Type B pancreatic cell (in vitro differentiated cells): ENCODE data around the gene LSM2. TPM values are rescaled to one million over a fixed set of nuclear protein-coding genes. Genes with fewer than 3 reads are reported as not detected.

Experiments used
- DNase-seq: peaks from one replicate; pipeline ENCODE4 v3.0.0; 2021; ENCODE audit warnings: mixed read lengths; ENCODE audit not compliant: unreplicated experiment; ENCODE audit errors: extremely low spot score
- H3K27ac Mint-ChIP-seq: 2 replicates; pipeline ENCODE4 v1.8.0; 2021; ENCODE audit warnings: mild to moderate bottlenecking, mixed read lengths
- H3K27me3 Mint-ChIP-seq: 2 replicates; pipeline ENCODE4 v1.8.0; 2021; ENCODE audit warnings: mixed read lengths
- H3K36me3 Mint-ChIP-seq: 2 replicates; pipeline ENCODE4 v1.8.0; 2021; ENCODE audit warnings: mixed read lengths
- H3K4me1 Mint-ChIP-seq: one replicate; pipeline ENCODE4 v1.8.0; 2021; ENCODE audit warnings: mixed read lengths; ENCODE audit not compliant: unreplicated experiment
- H3K4me3 Mint-ChIP-seq: 2 replicates; pipeline ENCODE4 v1.8.0; 2021; ENCODE audit warnings: mild to moderate bottlenecking, mixed read lengths
- H3K9me3 Mint-ChIP-seq: 2 replicates; pipeline ENCODE4 v1.8.0; 2021; ENCODE audit warnings: mixed read lengths
- total RNA-seq: library from RNA; stranded (reverse); gene quantifications from 2 replicates; pipeline ENCODE4 v1.2.1, GENCODE V29; 2021; ENCODE audit warnings: low replicate concordance
- TF ChIP-seq, protein P1 (sequence below): fragments of 200-600 bp; sonication (generic); conservative IDR thresholded peaks from 2 replicates; pipeline ENCODE4 v1.5.0; 2021; ENCODE audit warnings: antibody characterized with exemption, mild to moderate bottlenecking

Gene LSM2
- total RNA-seq, 1 donor from 2014 or later = 74.5 TPM

DNA sequence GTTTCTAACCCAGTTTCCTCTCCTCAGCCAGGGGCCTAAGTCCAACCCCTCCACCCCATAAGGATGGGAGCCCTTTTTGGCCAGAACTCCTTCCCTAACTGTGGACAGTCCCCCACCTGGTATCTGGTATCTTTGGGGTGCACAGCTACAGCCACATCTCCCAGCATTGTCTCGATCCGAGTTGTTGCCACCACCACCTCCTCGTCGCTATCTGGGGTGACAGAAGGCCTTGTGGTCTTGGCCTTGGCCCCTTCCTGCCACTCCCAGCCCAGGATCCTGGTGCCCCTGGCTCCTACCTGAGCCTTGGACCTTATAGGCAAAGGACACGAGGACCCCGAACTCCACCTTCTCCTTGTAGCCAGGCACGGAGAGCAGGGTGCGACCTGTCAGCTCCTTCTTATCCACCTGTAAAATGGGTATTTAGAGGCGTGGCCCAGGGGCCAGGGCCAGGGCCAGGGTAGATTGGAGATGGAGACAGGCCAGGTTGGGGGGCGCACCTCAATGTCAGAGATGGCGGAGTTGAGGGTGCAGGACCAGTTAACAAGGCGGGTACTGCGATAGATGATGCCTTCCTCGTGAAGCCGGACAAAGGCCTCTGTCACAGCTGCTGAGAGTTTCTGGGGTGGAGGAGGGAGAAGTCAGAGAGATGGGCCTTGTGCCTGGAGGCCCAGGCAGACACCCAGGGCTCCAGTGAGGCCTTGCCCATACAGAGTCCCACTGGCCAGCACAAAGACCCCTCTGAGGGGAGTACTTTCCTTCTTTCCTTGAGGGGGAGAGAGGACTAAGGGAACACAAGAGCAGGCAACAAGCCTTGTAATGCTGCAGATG, 22.5 kb downstream of the LSM2 start:
- Mint-ChIP-seq H3K27me3 (no peaks in the 10 kb centered on the region), H3K4me1 (no peaks in the 10 kb centered on the region), H3K36me3 (peaks cover 4% of the 10 kb centered on the region), H3K4me3 (no peak overlapping the region), H3K27ac (peak overlapping the region; percentile 46), H3K9me3 (no peaks in the 10 kb centered on the region)
- TF ChIP-seq, protein P1, sequence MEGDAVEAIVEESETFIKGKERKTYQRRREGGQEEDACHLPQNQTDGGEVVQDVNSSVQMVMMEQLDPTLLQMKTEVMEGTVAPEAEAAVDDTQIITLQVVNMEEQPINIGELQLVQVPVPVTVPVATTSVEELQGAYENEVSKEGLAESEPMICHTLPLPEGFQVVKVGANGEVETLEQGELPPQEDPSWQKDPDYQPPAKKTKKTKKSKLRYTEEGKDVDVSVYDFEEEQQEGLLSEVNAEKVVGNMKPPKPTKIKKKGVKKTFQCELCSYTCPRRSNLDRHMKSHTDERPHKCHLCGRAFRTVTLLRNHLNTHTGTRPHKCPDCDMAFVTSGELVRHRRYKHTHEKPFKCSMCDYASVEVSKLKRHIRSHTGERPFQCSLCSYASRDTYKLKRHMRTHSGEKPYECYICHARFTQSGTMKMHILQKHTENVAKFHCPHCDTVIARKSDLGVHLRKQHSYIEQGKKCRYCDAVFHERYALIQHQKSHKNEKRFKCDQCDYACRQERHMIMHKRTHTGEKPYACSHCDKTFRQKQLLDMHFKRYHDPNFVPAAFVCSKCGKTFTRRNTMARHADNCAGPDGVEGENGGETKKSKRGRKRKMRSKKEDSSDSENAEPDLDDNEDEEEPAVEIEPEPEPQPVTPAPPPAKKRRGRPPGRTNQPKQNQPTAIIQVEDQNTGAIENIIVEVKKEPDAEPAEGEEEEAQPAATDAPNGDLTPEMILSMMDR = no peak
- DNase-seq = no peak

DNA sequence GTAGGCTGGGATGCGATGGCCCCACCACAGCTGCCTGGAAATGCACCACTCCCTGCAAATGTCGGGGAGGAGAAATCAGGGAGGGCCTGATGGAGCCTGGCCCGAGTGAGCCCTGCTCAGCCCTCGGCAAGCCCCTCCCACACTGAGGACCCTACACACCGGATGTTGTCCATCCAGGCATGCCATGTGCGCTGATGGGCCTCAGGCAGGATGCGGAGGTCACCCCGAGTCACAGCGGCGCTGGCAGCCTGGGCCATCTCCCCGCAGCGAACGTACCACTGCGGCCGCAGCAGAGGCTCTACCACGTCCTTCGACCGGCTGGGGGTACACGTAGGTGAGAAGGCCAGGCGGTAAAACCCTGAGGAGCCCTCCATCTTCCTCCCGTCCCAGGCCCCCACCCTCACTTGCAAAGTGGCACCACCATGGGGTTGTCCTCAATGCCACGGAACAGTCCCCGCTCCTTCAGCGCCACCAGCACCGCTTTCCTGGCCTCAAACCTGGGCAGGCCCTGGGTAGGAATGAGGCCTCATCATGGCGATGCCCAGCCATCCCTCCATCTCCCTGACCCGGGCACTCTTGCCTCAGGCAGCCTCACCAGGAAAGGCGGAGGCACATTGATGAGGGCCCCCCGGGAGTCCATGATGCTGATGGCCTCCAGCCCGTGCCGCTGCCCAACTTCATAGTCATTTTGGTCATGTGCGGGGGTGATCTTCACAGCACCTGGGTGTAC, 24.5 kb downstream of the LSM2 start:
- Mint-ChIP-seq H3K27me3 (no peaks in the 10 kb centered on the region), H3K4me3 (no peak overlapping the region), H3K4me1 (no peaks in the 10 kb centered on the region), H3K27ac (no peak overlapping the region), H3K9me3 (no peaks in the 10 kb centered on the region), H3K36me3 (peaks cover 4% of the 10 kb centered on the region)
- TF ChIP-seq, protein P1 = no peak
- DNase-seq = no peak

DNA sequence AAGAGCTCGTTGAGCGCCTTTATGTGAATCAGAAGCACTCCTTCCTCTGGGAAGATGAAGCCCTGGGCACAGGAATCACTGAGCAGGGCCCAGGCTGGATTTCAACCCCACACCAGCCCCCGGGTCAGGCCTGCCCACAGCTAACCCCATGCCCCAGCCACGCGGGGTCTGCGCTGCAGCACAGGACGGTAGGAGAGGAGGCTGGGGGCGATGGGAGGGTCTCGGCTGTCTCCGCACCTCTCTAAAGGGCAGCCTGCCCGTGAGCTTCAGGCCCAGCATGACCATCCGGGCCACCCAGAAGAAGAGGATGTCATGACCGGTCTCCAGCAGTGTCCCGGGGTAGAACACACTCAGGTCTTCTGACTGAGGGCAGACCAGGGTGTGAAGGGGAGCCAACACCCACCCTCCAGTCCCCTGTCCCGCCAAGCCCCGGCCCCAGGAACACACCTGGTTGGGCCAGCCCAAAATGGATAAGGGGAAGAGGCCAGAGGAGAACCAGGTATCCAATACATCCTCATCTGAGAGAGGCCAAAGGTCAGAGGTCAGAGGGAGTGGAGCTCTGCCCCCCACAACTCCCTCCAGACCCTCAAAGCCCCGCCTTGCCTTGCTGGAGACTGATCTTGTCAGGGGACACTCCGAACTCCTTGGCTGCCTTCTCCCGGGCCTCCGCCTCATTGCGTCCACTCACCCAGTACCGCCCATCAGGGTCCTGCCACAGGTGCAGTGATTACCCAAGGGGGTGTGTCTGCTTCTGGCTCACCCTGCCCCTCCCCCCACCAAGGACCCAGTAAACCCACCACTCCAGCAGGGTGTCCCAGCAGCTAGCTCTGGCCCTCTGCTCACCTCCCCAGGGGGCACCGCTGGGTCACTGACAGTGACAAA, 25.3 kb downstream of the LSM2 start:
- TF ChIP-seq, protein P1 = no peak
- H3K27me3 Mint-ChIP-seq = no peaks in the 10 kb centered on the region
- peaks cover 3% of the 10 kb centered on the region for H3K4me1 Mint-ChIP-seq
- no peaks in the 10 kb centered on the region for H3K9me3 Mint-ChIP-seq
- peaks cover 4% of the 10 kb centered on the region for H3K36me3 Mint-ChIP-seq
- no peak for DNase-seq
- peak overlapping the region; percentile 8 for H3K27ac Mint-ChIP-seq
- H3K4me3 Mint-ChIP-seq = no peak overlapping the region

DNA sequence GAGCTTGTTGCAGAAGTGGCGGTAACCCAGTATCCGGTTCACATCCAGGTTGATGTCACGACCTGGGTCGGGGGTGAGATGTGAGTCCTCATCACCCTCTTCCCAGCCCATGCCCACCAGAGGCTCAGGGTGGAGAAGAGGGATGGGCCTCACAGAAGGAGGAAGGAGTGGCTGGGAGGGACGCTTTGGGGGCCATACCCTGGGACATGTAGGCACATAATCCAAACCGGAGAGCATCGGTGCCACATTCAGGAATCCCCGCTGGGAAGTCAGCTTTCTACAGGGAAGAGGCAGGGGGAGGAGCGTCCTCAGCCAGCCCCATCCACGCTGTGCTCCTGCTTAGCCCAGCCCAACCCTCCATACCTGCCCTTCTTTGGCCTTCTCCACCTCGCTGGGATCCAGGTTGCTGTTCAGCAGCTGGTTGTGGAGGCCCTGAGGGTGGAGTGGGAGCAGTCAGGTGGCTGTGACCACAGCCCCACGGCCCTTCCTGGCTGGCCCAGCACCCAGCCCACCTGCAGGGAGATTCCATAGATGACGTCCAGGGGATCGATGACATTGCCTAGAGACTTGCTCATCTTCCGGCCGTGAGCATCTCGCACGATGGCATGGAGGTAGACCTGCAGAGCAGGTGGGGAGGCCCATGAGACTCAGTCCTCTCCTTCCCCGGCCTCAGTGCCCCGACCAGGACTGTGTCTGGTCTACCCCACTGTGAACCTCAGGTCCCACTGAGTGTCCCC, 26.1 kb downstream of the LSM2 start:
- no peak for DNase-seq
- H3K9me3 Mint-ChIP-seq = no peaks in the 10 kb centered on the region
- peaks cover 4% of the 10 kb centered on the region for H3K36me3 Mint-ChIP-seq
- H3K27ac Mint-ChIP-seq = peak overlapping the region; percentile 8
- H3K27me3 Mint-ChIP-seq = no peaks in the 10 kb centered on the region
- H3K4me3 Mint-ChIP-seq = no peak overlapping the region
- TF ChIP-seq, protein P1 = no peak
- peaks cover 6% of the 10 kb centered on the region for H3K4me1 Mint-ChIP-seq

DNA sequence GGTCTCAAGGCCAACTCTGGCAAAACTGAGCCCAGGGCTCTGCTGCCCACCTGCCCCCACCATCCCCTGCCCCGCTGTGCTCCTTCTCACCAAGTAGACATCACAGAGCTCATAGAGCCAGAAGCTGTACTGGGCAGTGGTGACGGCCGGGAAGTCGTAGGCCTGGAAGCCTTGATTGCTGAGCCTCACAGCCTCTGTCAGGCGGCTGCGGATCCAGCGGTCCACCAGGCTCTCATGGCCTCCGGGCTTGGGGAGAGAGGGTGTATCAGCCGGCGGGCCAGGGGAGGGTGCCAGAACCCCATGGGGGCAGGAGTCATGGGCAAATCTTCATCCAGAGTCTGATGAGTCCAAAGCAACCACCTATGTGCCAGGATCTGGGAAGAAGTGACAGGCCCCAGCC, 26.9 kb downstream of the LSM2 start:
- no peak for DNase-seq
- TF ChIP-seq, protein P1 = no peak
- H3K27me3 Mint-ChIP-seq = no peaks in the 10 kb centered on the region
- H3K27ac Mint-ChIP-seq = no peak overlapping the region
- peaks cover 4% of the 10 kb centered on the region for H3K36me3 Mint-ChIP-seq
- H3K9me3 Mint-ChIP-seq = no peaks in the 10 kb centered on the region
- peaks cover 11% of the 10 kb centered on the region for H3K4me1 Mint-ChIP-seq
- no peak overlapping the region for H3K4me3 Mint-ChIP-seq
